ENCODE measurements around the gene CALCB. TPM values are rescaled to one million over a fixed set of nuclear protein-coding genes. Genes with fewer than 3 reads are reported as not detected.

CALCB gene
- total RNA-seq, 2 donors from 2014 or later = not detected

DNA sequence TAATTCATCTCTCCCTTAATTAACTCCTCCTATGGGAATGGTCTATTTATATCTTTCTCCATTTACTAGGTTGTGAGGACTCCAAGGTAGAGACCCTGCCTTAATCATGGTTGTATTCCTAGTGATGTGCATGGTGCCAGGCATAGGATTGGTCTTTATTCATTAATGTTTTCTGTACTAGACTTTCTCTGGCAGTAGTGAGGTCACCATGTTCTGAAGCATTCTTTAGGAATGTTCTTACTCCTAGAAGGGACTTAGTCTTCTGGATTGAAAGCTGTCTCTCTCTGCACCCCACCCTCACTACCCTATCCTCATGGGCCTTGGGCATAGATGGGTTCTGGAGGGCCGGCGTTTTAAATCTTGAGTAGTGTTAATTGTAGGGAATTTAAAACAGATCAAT, 30.8 kb downstream of the CALCB start:
- H3K9me3 ChIP-seq = peaks cover 0 to 14% of the 10 kb centered on the region in 2 donors
- no peaks in the 10 kb centered on the region for H3K27me3 ChIP-seq
- no peak overlapping the region for H3K4me3 ChIP-seq
- no peaks in the 10 kb centered on the region for H3K36me3 ChIP-seq
- no peaks in the 10 kb centered on the region for H3K4me1 ChIP-seq
- H3K27ac ChIP-seq = no peak overlapping the region
- DNase-seq (ENCODE audit: low spot score) = no peak
- TF ChIP-seq CTCF (IDR thresholded peaks at IDR 0.05) = no peak

- H3K36me3 ChIP-seq = no peaks in the 10 kb centered on the region
- TF ChIP-seq CTCF (IDR thresholded peaks at IDR 0.05) = no peak
- no peak for DNase-seq (ENCODE audit: low spot score)
- H3K4me3 ChIP-seq = no peak overlapping the region
- H3K27me3 ChIP-seq = no peaks in the 10 kb centered on the region
- no peaks in the 10 kb centered on the region for H3K4me1 ChIP-seq
- H3K27ac ChIP-seq = no peak overlapping the region
- H3K9me3 ChIP-seq = peaks cover 0 to 14% of the 10 kb centered on the region in 2 donors
These were observed 33.0 kb downstream of the CALCB start for GRCh38 chr11:15106201-15106965.

DNA sequence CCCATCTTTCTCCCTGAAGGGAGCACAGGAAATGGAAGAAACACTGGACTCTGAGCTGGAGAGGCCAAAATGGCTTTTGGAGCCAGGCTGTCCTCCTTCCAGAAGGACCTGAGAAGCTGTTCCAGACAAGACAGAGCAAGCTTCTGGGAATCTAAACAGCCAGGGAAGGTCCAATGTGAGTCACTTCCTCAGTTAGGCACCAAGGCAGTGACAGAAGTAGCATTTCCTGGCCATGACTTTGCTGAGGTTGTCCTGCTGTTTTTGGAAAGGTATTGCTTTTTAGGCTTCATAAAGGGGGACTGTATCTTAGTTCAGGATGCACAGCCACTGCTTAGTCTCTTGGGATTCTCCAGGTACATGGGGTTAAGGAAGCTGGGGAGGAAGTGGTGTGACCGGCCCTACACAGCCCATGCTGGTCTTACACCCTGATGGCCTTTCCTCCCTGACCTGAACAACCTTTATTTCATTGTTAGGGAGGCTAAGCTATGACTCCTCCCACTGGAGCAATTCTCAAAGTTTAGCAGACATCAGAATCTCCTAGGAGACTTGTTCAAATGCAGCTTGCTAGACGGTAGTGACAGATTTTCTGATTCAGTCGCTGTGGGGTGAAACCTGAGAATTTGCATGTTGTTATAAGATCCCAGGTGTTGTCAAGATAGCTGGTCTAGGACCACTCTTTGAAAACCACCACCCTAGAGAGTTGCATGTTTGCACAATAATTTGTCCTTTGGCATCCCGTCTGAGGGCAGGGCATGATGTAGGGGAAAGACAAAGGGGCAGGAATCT, 34.5 kb downstream of the CALCB start:
- Histone ChIP-seq H3K27ac (no peak overlapping the region), H3K36me3 (no peaks in the 10 kb centered on the region), H3K4me1 (no peaks in the 10 kb centered on the region), H3K9me3 (peaks cover 0 to 10% of the 10 kb centered on the region in 2 donors), H3K4me3 (no peak overlapping the region), H3K27me3 (no peaks in the 10 kb centered on the region)
- no peak for TF ChIP-seq CTCF (IDR thresholded peaks at IDR 0.05)
- no peak for DNase-seq (ENCODE audit: low spot score)

GRCh38 chr11:15108592-15109130, 35.3 kb downstream of the CALCB start:
- Histone ChIP-seq H3K36me3 (no peaks in the 10 kb centered on the region), H3K4me1 (no peaks in the 10 kb centered on the region), H3K27ac (no peak overlapping the region), H3K27me3 (no peaks in the 10 kb centered on the region), H3K4me3 (no peak overlapping the region), H3K9me3 (peaks cover 0 to 9% of the 10 kb centered on the region in 2 donors)
- DNase-seq (ENCODE audit: low spot score) = no peak
- no peak for TF ChIP-seq CTCF (IDR thresholded peaks at IDR 0.05)

- Histone ChIP-seq H3K4me1 (no peaks in the 10 kb centered on the region), H3K27me3 (no peaks in the 10 kb centered on the region), H3K9me3 (no peaks in the 10 kb centered on the region), H3K27ac (no peak overlapping the region), H3K36me3 (no peaks in the 10 kb centered on the region), H3K4me3 (no peak overlapping the region)
- TF ChIP-seq CTCF (IDR thresholded peaks at IDR 0.05) = no peak
- no peak for DNase-seq (ENCODE audit: low spot score)
These were observed 36.2 kb downstream of the CALCB start for GRCh38 chr11:15109602-15110001.

All from right atrium auricular region (tissue), 2 donors.